ENCODE results near the gene PRR7.

Gene PRR7

GRCh38 chr5:177425196-177425800 is 21.3 kb upstream of the PRR7 start:
- no peak for DNase-seq

DNA sequence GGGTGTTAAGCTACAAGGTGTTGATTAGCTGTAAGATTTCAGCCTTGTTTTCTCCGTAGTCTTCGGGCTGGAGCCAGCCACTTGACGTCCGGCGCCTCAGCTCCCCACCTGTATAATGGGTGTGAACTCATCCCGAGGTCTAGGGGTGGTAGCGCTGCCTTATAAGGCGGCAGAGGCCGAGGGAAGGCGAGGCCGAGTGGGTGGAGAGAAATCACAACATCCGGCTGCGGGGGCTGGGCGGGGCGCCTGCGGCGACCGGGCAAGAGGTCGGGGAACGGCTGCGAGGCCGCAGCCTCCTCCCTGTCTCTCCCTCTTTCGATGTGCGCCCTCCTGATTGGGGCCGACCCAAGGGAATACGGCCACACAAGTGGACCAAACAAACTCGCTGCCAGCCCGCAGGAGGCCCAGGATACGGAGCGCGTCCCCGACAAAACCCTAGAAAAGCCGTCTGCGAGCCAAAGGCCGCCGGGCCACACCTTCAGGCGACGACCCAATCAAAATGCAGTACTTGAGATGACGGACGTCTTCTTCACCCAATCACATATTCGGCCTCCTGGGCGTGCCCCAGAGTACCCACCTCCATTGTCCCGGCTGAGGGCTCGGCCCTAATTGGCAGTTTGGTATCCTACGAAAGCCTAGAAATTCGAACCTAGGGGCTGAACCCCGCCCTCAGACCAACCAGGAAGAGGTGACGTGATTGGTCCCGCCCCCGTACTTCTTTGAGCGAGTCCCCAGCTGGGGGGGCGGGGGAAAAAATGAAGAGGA is 20.6 kb upstream of the PRR7 start:
- DNase-seq = peak; percentile 100

- DNase-seq = peak; percentile 64
Observed at GRCh38 chr5:177426566-177427210, 19.9 kb upstream of the PRR7 start, which contains the start of gene GRK6. Gene GRK6, plus strand, starts transcription at chr5:177426676. Its CDS starts 170 bp downstream, at chr5:177426846.

GRCh38 chr5:177427211-177427822 is 19.3 kb upstream of the PRR7 start:
- DNase-seq = no peak

GRCh38 chr5:177427919-177428573 is 18.6 kb upstream of the PRR7 start:
- DNase-seq = no peak

- no peak for DNase-seq
Observed at GRCh38 chr5:177428574-177429217, 17.9 kb upstream of the PRR7 start.

- DNase-seq = peak; percentile 88
Observed at GRCh38 chr5:177429248-177430040, 17.2 kb upstream of the PRR7 start.

- DNase-seq = no peak
Observed at GRCh38 chr5:177430140-177430951, 16.3 kb upstream of the PRR7 start.

DNA sequence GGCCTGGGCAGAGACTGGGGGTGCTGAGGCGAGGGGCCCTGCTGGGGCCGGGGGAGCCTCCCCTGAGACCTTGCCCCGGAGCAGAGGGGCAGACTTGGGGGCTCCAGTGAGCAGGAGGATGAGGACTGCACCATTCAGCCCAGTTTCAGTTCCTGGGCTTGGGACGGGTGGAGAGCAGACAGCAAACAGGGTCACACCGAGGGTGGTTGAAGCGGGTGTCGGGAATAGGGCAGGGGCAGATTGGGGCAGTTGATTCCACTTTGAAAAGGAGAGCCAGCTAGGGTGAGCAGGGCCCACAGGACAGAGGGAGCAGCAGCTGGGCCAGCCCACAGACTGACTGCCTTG is 15.7 kb upstream of the PRR7 start:
- DNase-seq = no peak

DNA sequence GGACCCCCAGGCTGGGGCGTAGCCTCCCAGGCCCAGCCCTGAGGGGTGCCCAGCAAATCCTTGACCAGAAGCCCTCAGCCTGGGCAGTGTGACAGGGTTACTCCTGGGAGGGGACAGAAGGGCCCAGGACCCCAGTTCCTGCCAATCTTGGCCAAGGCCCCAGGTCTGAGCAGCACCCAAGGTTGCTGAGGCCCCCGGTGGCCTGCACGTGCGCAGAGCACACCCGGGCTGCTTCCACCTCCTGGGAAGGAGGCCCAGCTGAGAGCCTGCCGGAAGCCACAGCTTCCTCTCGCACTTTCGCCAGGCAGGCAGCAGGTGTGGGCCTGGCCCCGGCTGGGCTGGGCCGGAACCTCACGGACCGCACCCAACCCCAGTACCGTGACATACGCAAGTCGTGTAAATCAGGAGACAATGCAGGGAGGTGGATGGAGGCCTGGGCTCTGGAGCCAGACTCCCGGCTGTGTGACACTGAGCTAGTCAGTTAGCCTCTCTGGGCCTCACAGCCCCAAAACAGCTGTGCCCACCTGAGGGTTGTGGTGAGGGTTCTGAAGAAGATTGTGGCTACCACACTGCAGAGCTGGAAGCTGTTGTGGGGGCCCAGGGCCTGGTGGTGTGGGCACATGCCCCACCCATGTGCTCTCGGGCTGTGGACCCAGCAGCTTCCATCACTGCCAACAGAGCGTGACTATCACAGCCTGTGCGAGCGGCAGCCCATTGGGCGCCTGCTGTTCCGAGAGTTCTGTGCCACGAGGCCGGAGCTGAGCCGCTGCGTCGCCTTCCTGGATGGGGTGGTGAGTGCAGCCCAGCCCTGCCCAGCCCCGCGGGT is 15.1 kb upstream of the PRR7 start:
- peak; percentile 75 for DNase-seq

DNA sequence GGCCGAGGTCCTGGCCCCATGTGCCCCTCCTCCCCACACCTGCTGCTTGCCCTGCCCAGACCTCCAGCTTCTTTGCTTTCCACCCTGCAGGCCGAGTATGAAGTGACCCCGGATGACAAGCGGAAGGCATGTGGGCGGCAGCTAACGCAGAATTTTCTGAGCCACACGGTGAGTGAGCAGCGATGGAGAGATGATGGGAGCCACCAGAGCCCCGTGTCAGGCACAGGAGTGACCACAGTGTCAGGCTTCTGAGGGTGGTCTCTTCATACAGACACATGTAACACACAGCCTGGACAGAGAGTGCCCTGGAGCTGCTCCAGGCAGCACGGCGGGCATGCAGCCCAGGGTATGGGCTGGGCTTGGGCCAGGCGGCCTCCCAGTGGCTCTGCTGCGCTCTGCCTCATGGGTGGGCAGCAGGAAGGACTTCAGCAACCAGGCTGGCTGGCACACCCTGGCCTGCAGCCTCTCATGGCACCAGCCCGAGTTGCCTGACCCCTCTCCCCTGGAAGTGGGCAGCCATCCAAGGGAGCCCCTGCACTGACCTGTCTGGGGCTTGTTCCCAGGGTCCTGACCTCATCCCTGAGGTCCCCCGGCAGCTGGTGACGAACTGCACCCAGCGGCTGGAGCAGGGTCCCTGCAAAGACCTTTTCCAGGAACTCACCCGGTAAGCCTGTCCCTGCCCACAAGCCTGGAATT is 14.3 kb upstream of the PRR7 start:
- no peak for DNase-seq

DNA sequence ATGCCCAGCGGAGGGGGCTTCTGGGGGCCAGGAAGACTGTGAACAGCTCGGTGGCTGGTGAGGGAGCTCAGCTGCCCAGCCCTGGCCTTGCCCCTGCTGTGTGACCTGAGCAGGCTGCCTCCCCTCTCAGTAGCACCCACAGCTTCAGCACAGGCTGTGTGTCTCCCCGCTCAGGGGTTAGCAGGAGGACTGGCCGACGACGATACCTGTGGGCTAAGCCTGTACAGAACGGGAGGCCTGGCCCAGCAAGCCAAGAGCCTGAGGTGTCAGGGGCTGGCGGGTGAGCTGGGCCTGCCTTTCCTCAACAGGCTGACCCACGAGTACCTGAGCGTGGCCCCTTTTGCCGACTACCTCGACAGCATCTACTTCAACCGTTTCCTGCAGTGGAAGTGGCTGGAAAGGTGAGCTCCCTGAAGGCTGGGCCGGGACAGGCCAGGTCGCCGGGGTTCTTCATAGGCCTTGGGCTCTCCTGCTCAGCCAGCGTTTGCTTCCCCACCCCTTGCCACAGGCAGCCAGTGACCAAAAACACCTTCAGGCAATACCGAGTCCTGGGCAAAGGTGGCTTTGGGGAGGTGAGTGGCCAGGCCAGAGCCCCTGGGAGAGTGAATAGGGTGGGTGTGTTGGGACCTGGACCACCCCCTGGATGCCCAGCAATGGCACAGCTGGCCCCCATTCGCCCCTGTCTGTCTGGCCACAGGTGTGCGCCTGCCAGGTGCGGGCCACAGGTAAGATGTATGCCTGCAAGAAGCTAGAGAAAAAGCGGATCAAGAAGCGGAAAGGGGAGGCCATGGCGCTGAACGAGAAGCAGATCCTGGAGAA is 13.6 kb upstream of the PRR7 start:
- no peak for DNase-seq

DNA sequence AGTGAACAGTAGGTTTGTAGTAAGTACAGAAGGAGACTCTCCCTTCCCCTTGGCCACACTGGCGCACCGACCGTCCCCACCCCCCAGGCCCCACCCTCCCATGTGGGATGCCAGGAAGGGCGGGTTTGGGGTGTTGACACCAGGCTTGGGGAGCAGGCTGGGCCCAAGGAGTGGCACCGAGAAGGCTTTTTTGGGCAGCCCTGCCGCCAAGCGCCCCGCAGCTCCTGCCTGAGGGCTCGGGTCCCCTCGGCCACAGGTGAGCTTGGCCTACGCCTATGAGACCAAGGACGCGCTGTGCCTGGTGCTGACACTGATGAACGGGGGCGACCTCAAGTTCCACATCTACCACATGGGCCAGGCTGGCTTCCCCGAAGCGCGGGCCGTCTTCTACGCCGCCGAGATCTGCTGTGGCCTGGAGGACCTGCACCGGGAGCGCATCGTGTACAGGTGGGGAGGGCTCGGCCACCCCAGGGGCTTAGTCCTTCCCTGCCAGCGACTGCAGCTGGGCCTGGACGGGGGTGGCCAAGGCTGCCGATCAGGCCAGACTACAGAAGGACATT is 12.9 kb upstream of the PRR7 start:
- no peak for DNase-seq

DNA sequence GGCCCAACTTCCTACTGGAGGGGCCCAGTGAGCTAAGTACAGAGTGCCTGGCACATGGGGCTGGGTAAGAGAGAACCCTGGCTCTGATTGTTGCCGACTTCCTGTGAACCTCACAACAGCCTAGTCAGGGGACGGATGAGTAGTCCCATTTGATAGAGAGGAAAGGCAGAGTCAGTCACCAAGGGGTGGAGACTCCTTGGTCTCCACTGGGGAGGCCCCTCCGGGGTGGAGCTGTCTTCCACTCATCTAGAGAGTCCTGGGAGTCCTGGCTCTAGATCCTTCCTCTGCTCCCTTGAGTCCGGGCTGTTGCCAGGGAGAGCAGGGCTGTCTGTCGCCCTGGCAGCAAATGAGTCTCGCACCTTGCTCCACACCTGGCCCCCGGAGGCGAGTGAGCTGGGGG is 12.2 kb upstream of the PRR7 start:
- DNase-seq = peak; percentile 43

- no peak for DNase-seq
Observed at GRCh38 chr5:177434942-177435738, 11.5 kb upstream of the PRR7 start.

- no peak for DNase-seq
Observed at GRCh38 chr5:177435847-177436536, 10.6 kb upstream of the PRR7 start.

DNA sequence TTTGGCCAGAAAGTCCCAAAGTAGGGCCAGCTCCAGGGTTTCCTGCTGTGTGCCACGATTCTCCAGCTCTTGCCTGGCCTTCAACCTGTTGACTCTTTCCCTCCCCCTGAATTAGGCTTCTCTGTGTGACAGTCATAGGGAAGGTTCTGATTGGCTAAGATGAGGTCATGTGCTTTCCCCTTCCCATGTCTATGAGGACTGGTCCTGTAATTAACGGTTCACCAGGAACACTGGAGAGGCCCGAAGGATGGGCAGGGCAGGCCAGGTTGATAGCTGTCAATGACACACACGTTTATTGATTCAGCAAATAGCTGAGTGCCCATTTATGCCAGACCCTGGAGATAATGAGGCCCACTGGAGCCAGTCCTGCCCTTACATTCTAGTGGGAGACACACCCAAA is 9.0 kb upstream of the PRR7 start:
- no peak for DNase-seq
